WTC11 (cell line): Measurements from ENCODE around the gene CREBBP. TPM values are rescaled to one million over a fixed set of nuclear protein-coding genes. Genes with fewer than 3 reads are reported as not detected.

Source experiments
- ATAC-seq: fragments of 200-7000 bp; cut with Tn5 transposase; 2 replicates; pipeline ENCODE4 v1.10.0; 2021; ENCODE audit warnings: mild to moderate bottlenecking, moderate library complexity
- CTCF ChIA-PET: fragments of 300-600 bp; sonication (Branson Sonifier 250); formaldehyde crosslinking; loops from one replicate; lab custom pipeline; 2021; ENCODE audit warnings: antibody characterized with exemption; lab: Charles Lee
- POLR2A ChIA-PET: fragments of 350-600 bp; sonication (Branson Sonifier 250); formaldehyde crosslinking; loops from one replicate; lab custom pipeline; 2021; ENCODE audit warnings: antibody characterized with exemption; lab: Charles Lee
- DNase-seq: peaks from one replicate; pipeline ENCODE4 v3.0.0; 2021; ENCODE audit warnings: low spot score
- H3K27ac Mint-ChIP-seq: 2 replicates; pipeline ENCODE4 v1.8.0; 2021; ENCODE audit warnings: mixed read lengths
- H3K27me3 Mint-ChIP-seq: 2 replicates; pipeline ENCODE4 v1.8.0; 2021; ENCODE audit warnings: low read depth, mild to moderate bottlenecking, moderate library complexity, mixed read lengths
- H3K36me3 Mint-ChIP-seq: 2 replicates; pipeline ENCODE4 v1.8.0; 2021; ENCODE audit warnings: mixed read lengths
- H3K4me1 Mint-ChIP-seq: 2 replicates; pipeline ENCODE4 v1.8.0; 2022; ENCODE audit warnings: mixed read lengths
- H3K4me3 Mint-ChIP-seq: 2 replicates; pipeline ENCODE4 v1.8.0; 2021; ENCODE audit warnings: mild to moderate bottlenecking, moderate library complexity, mixed read lengths
- H3K9me3 Mint-ChIP-seq: 2 replicates; pipeline ENCODE4 v1.8.0; 2021; ENCODE audit warnings: mixed read lengths
- FOXJ3 ChIP-seq: sonication (generic); formaldehyde crosslinking; IDR thresholded peaks from 2 replicates; pipeline ENCODE4 v1.9.0; 2021; ENCODE audit warnings: missing genetic modification reagents, mild to moderate bottlenecking, borderline replicate concordance
- GTF2I ChIP-seq: fragments of 250-450 bp; sonication (Bioruptor Pico); conservative IDR thresholded peaks from 2 replicates; pipeline ENCODE4 v1.4.0; 2021; ENCODE audit warnings: mild to moderate bottlenecking
- IRF2 ChIP-seq: sonication (generic); formaldehyde crosslinking; IDR thresholded peaks from 2 replicates; pipeline ENCODE4 v1.8.0; 2022; ENCODE audit warnings: low read depth, missing genetic modification reagents, borderline replicate concordance
- JUN ChIP-seq: sonication (generic); formaldehyde crosslinking; IDR thresholded peaks from 2 replicates; pipeline ENCODE4 v1.8.0; 2023; ENCODE audit warnings: mild to moderate bottlenecking, missing genetic modification reagents
- KAT7 ChIP-seq: sonication (generic); formaldehyde crosslinking; IDR thresholded peaks from 2 replicates; pipeline ENCODE4 v1.8.1; 2023; ENCODE audit warnings: missing genetic modification reagents, mild to moderate bottlenecking, borderline replicate concordance
- MXD4 ChIP-seq: fragments of 250-450 bp; sonication (Bioruptor Pico); IDR thresholded peaks from 2 replicates; pipeline ENCODE4 v1.8.0; 2021; ENCODE audit warnings: mild to moderate bottlenecking, moderate library complexity, borderline replicate concordance
- MYBL2 ChIP-seq: sonication (generic); formaldehyde crosslinking; IDR thresholded peaks from 2 replicates; pipeline ENCODE4 v1.8.1; 2023; ENCODE audit warnings: mild to moderate bottlenecking, moderate library complexity, missing genetic modification reagents
- NR2C2 ChIP-seq: sonication (generic); formaldehyde crosslinking; IDR thresholded peaks from 2 replicates; pipeline ENCODE4 v1.8.0; 2022; ENCODE audit warnings: mild to moderate bottlenecking, missing genetic modification reagents
- NR3C1 ChIP-seq: sonication (generic); formaldehyde crosslinking; conservative IDR thresholded peaks from 2 replicates; pipeline ENCODE4 v1.8.1; 2023; ENCODE audit warnings: low read depth, mild to moderate bottlenecking, missing genetic modification reagents
- RELA ChIP-seq: sonication (generic); formaldehyde crosslinking; IDR thresholded peaks from 2 replicates; pipeline ENCODE4 v1.8.1; 2022; ENCODE audit warnings: missing genetic modification reagents, mild to moderate bottlenecking, borderline replicate concordance
- SOX15 ChIP-seq: fragments of 250-450 bp; sonication (Bioruptor Pico); IDR thresholded peaks from 2 replicates; pipeline ENCODE4 v1.9.0; 2021; ENCODE audit warnings: mild to moderate bottlenecking
- TEAD4 ChIP-seq: sonication (generic); formaldehyde crosslinking; IDR thresholded peaks from 2 replicates; pipeline ENCODE4 v1.8.0; 2022; ENCODE audit warnings: mild to moderate bottlenecking, missing genetic modification reagents
- ZNF423 ChIP-seq: fragments of 250-450 bp; sonication (Bioruptor Pico); IDR thresholded peaks from 2 replicates; pipeline ENCODE4 v2.1.2; 2022; ENCODE audit warnings: mild to moderate bottlenecking, moderate library complexity
- total RNA-seq: library from RNA; stranded (reverse); gene quantifications from 3 replicates; pipeline ENCODE4 v1.2.3, GENCODE V29; 2021
- TF ChIP-seq, protein P1 (sequence below): sonication (generic); formaldehyde crosslinking; IDR thresholded peaks from 2 replicates; pipeline ENCODE4 v1.8.1; 2022; ENCODE audit warnings: missing genetic modification reagents, borderline replicate concordance
- TF ChIP-seq, protein P2 (sequence below): fragments of 250-450 bp; sonication (Bioruptor Pico); IDR thresholded peaks from 2 replicates; pipeline ENCODE4 v1.9.0; 2021; ENCODE audit warnings: mild to moderate bottlenecking
- TF ChIP-seq, protein P3 (sequence below): sonication (generic); formaldehyde crosslinking; IDR thresholded peaks from 2 replicates; pipeline ENCODE4 v1.8.0; 2022; ENCODE audit warnings: missing genetic modification reagents
- TF ChIP-seq, protein P4 (sequence below): sonication (generic); formaldehyde crosslinking; conservative IDR thresholded peaks from 2 replicates; pipeline ENCODE4 v1.8.1; 2022; ENCODE audit warnings: mild to moderate bottlenecking, missing genetic modification reagents
- TF ChIP-seq, protein P5 (sequence below): fragments of 250-450 bp; sonication (Bioruptor Pico); conservative IDR thresholded peaks from 2 replicates; pipeline ENCODE4 v1.9.0; 2021; ENCODE audit warnings: mild to moderate bottlenecking
- TF ChIP-seq, protein P6 (sequence below): sonication (generic); formaldehyde crosslinking; IDR thresholded peaks from 2 replicates; pipeline ENCODE4 v1.8.1; 2022; ENCODE audit warnings: low read depth, missing genetic modification reagents, borderline replicate concordance

CREBBP gene
- total RNA-seq, 1 experiment from 2014 or later = 49.6 TPM

DNA sequence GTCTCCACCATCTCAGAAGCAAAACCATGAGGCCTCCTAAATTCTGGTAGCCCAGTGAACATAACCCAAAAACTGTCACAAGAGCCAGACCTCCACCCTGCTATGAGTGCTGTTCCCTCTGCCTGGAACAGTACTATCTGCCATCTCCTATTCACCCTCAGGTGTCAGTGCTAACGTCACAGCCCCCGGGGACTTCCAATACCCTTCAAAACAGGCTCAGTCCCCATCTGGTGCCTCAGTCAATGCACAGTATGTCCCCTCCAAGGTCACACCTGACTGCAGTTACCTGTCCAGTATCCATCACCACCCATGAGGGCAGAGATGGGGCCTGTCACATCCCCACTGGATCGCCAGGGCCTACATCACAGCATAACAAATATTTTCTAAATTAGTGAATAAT is 11.5 kb downstream of the CREBBP start (continued):
- no peak for TF ChIP-seq GTF2I (CRISPR knock-in tag)
- TF ChIP-seq, protein P1, sequence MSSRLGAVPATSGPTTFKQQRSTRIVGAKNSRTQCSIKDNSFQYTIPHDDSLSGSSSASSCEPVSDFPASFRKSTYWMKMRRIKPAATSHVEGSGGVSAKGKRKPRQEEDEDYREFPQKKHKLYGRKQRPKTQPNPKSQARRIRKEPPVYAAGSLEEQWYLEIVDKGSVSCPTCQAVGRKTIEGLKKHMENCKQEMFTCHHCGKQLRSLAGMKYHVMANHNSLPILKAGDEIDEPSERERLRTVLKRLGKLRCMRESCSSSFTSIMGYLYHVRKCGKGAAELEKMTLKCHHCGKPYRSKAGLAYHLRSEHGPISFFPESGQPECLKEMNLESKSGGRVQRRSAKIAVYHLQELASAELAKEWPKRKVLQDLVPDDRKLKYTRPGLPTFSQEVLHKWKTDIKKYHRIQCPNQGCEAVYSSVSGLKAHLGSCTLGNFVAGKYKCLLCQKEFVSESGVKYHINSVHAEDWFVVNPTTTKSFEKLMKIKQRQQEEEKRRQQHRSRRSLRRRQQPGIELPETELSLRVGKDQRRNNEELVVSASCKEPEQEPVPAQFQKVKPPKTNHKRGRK (CRISPR knock-in tag) = no peak
- TF ChIP-seq, protein P2, sequence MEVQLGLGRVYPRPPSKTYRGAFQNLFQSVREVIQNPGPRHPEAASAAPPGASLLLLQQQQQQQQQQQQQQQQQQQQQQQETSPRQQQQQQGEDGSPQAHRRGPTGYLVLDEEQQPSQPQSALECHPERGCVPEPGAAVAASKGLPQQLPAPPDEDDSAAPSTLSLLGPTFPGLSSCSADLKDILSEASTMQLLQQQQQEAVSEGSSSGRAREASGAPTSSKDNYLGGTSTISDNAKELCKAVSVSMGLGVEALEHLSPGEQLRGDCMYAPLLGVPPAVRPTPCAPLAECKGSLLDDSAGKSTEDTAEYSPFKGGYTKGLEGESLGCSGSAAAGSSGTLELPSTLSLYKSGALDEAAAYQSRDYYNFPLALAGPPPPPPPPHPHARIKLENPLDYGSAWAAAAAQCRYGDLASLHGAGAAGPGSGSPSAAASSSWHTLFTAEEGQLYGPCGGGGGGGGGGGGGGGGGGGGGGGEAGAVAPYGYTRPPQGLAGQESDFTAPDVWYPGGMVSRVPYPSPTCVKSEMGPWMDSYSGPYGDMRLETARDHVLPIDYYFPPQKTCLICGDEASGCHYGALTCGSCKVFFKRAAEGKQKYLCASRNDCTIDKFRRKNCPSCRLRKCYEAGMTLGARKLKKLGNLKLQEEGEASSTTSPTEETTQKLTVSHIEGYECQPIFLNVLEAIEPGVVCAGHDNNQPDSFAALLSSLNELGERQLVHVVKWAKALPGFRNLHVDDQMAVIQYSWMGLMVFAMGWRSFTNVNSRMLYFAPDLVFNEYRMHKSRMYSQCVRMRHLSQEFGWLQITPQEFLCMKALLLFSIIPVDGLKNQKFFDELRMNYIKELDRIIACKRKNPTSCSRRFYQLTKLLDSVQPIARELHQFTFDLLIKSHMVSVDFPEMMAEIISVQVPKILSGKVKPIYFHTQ (CRISPR knock-in tag) = no peak
- TF ChIP-seq TEAD4 = no peak
- TF ChIP-seq NR3C1 (CRISPR knock-in tag) = no peak
- TF ChIP-seq, all 79 proteins: peak for 0

DNA sequence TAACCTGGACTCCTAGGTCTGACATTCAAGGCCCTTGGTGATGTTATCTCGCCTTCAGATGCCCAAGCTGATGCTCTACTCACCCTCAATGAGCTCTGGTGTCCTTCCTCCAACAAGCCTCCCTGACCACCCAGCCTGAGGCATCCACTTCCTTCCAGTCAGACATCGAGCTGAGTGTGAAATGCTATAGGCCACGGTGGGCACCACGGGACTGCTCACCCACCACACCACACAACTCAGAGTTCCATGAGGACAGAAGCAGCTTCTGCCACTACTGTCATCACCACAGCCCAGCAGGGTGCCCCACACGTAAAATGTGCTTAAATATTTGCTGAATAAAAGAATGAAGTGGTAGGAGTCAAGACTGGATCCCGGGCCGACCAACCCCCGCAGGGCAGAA is 12.0 kb downstream of the CREBBP start:
- TF ChIP-seq IRF2 (CRISPR knock-in tag) = no peak
- TF ChIP-seq MXD4 (CRISPR knock-in tag) = no peak
- no peak for TF ChIP-seq FOXJ3 (CRISPR knock-in tag)
- TF ChIP-seq, protein P3, sequence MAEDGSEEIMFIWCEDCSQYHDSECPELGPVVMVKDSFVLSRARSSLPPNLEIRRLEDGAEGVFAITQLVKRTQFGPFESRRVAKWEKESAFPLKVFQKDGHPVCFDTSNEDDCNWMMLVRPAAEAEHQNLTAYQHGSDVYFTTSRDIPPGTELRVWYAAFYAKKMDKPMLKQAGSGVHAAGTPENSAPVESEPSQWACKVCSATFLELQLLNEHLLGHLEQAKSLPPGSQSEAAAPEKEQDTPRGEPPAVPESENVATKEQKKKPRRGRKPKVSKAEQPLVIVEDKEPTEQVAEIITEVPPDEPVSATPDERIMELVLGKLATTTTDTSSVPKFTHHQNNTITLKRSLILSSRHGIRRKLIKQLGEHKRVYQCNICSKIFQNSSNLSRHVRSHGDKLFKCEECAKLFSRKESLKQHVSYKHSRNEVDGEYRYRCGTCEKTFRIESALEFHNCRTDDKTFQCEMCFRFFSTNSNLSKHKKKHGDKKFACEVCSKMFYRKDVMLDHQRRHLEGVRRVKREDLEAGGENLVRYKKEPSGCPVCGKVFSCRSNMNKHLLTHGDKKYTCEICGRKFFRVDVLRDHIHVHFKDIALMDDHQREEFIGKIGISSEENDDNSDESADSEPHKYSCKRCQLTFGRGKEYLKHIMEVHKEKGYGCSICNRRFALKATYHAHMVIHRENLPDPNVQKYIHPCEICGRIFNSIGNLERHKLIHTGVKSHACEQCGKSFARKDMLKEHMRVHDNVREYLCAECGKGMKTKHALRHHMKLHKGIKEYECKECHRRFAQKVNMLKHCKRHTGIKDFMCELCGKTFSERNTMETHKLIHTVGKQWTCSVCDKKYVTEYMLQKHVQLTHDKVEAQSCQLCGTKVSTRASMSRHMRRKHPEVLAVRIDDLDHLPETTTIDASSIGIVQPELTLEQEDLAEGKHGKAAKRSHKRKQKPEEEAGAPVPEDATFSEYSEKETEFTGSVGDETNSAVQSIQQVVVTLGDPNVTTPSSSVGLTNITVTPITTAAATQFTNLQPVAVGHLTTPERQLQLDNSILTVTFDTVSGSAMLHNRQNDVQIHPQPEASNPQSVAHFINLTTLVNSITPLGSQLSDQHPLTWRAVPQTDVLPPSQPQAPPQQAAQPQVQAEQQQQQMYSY (CRISPR knock-in tag) = no peak
- TF ChIP-seq, protein P4, sequence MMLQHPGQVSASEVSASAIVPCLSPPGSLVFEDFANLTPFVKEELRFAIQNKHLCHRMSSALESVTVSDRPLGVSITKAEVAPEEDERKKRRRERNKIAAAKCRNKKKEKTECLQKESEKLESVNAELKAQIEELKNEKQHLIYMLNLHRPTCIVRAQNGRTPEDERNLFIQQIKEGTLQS (CRISPR knock-in tag) = no peak
- Mint-ChIP-seq H3K9me3 (no peaks in the 10 kb centered on the region), H3K4me3 (no peak overlapping the region), H3K36me3 (no peaks in the 10 kb centered on the region), H3K4me1 (peaks cover 70% of the 10 kb centered on the region), H3K27ac (no peak overlapping the region), H3K27me3 (no peaks in the 10 kb centered on the region)
- CTCF ChIA-PET = interaction anchor here (2.1 kb wide), 1 partner anchor 16 kb away, joined by 5 read pairs; no protein-coding TSS in a partner anchor
- DNase-seq = no peak
- ATAC-seq = no peak
- POLR2A ChIA-PET = interaction anchor here (0.5 kb wide), 1 partner anchor 17 kb away, joined by 4 read pairs; no protein-coding TSS in a partner anchor

DNA sequence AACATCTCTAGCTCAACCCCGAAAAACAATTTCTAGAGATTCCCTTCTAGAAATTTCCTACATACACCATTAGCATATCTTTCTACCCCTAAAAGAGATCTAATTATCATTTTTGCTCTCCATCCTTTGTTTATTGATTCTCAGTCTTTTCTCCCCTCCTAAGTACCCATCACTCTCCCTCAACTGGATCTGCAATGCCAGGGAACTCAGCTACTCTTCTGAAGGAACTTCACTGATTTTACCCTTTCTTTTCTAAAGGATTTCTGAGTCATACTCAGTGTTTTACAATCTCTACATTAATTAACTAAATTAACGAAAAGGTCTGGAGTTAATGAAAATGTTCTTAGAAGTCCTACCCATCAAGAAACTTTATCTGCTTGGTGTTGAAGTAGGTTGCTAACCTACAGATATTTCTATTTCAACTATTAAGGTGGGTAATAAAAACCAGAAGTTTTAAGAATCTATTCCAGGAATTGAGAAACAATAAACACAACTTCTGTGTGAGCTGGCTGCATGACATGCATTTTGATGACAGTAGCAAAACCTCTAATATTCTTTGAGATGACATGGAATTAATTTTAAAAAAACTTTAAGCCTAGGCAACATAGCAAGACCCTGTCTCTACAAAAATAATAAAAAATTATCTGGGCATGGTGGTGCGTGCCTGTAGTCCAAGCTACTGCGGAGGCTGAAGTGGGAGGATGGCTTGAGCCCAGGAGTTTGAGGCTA is 13.6 kb downstream of the CREBBP start:
- Mint-ChIP-seq H3K9me3 (no peaks in the 10 kb centered on the region), H3K36me3 (no peaks in the 10 kb centered on the region), H3K4me3 (no peak overlapping the region), H3K27me3 (no peaks in the 10 kb centered on the region), H3K4me1 (peaks cover 66% of the 10 kb centered on the region), H3K27ac (peak overlapping the region; percentile 14; the same call in 1 of the 2 replicates)
- ATAC-seq (no peak), DNase-seq (no peak)
- ChIA-PET CTCF (interaction anchor here (0.5 to 2.1 kb wide), 2 partner anchors 14 to 74 kb away, joined by 3 to 5 read pairs; no protein-coding TSS in a partner anchor), POLR2A (no interaction called here)
- TF ChIP-seq RELA = no peak
- TF ChIP-seq SOX15 = no peak
- TF ChIP-seq, protein P5, sequence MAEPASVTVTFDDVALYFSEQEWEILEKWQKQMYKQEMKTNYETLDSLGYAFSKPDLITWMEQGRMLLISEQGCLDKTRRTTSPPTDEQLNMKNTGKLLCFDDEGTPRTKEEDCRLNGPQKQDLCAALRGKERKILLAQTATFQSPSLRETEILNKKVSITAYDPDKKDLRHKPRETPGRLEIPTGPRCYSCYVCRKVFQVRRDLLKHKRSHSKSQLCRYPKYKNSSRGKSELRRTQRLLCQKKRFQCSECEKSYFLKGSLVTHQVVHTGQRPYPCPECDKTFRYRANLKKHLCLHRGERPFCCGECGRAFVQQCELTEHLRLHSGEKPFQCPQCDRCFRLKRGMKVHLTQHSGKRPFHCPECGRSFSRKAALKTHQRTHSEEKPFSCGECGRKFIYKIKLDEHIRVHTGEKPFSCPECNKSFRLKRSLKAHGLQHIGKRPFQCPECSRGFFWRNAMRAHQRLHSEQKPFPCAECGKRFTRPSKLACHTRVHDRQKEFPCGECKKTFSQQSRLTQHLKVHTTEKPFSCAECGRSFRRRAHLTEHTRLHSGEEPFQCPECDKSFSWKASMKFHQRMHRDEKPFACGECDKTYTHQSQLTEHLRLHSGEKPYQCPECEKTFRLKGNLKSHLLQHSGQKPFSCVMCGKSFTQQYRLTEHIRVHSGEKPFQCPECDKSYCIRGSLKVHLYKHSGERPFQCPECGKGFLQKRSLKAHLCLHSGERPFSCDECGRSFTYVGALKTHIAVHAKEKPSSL = no peak
- TF ChIP-seq, protein P6, sequence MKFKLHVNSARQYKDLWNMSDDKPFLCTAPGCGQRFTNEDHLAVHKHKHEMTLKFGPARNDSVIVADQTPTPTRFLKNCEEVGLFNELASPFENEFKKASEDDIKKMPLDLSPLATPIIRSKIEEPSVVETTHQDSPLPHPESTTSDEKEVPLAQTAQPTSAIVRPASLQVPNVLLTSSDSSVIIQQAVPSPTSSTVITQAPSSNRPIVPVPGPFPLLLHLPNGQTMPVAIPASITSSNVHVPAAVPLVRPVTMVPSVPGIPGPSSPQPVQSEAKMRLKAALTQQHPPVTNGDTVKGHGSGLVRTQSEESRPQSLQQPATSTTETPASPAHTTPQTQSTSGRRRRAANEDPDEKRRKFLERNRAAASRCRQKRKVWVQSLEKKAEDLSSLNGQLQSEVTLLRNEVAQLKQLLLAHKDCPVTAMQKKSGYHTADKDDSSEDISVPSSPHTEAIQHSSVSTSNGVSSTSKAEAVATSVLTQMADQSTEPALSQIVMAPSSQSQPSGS (CRISPR knock-in tag) = no peak
- no peak for TF ChIP-seq NR3C1 (CRISPR knock-in tag)
- no peak for TF ChIP-seq ZNF423
- TF ChIP-seq MYBL2 = no peak
- TF ChIP-seq JUN = no peak
- TF ChIP-seq KAT7 (CRISPR knock-in tag) = no peak
- no peak for TF ChIP-seq NR2C2 (CRISPR knock-in tag)
